GM21786 (cell line): ENCODE data around the gene DCLK1.

Experiments used
- ATAC-seq: cut with Tn5 transposase; IDR thresholded peaks from one replicate; pipeline ENCODE4 v1.9.1; 2021; ENCODE audit not compliant: unreplicated experiment

DCLK1 gene

GRCh38 chr13:36131222-36131930, at the start of gene DCLK1:
TSS of gene DCLK1 (minus strand) at chr13:36131382.
- ATAC-seq: no peak

- ATAC-seq: no peak
Measured at GRCh38 chr13:36175621-36176020, 44.4 kb upstream of the DCLK1 start.

GRCh38 chr13:36174923-36175322, 43.7 kb upstream of the DCLK1 start:
- ATAC-seq: no peak

GRCh38 chr13:36173571-36174322, 42.6 kb upstream of the DCLK1 start:
- no peak for ATAC-seq

- ATAC-seq: no peak
Measured at GRCh38 chr13:36166046-36166445, 34.9 kb upstream of the DCLK1 start.

GRCh38 chr13:36163809-36164308, 32.7 kb upstream of the DCLK1 start:
- no peak for ATAC-seq

GRCh38 chr13:36163286-36163685, 32.1 kb upstream of the DCLK1 start:
- ATAC-seq: no peak

GRCh38 chr13:36160297-36160696, 29.1 kb upstream of the DCLK1 start:
- no peak for ATAC-seq

GRCh38 chr13:36158611-36159010, 27.4 kb upstream of the DCLK1 start:
- ATAC-seq: no peak

- ATAC-seq: no peak
Measured at GRCh38 chr13:36157480-36157879, 26.3 kb upstream of the DCLK1 start.

GRCh38 chr13:36154567-36155291, 23.5 kb upstream of the DCLK1 start:
- ATAC-seq: no peak

GRCh38 chr13:36151591-36151990, 20.4 kb upstream of the DCLK1 start:
- ATAC-seq: no peak

GRCh38 chr13:36148446-36148845, 17.3 kb upstream of the DCLK1 start:
- ATAC-seq: no peak

GRCh38 chr13:36147330-36147729, 16.1 kb upstream of the DCLK1 start:
- ATAC-seq: no peak

GRCh38 chr13:36146511-36147269, 15.5 kb upstream of the DCLK1 start:
- ATAC-seq: no peak

GRCh38 chr13:36143738-36144137, 12.6 kb upstream of the DCLK1 start:
- ATAC-seq: no peak

GRCh38 chr13:36142735-36143134, 11.6 kb upstream of the DCLK1 start:
- no peak for ATAC-seq

GRCh38 chr13:36135876-36136275, 4.7 kb upstream of the DCLK1 start:
- ATAC-seq: no peak

- no peak for ATAC-seq
Measured at GRCh38 chr13:36134632-36135031, 3.5 kb upstream of the DCLK1 start.

- ATAC-seq: no peak
Measured at GRCh38 chr13:36133950-36134626, 2.9 kb upstream of the DCLK1 start.
